Body of pancreas (tissue), 4 donors: ENCODE data around the gene KCNQ4.

Experiments
- CTCF ChIP-seq, 7 experiments: fragments of 450-650 bp in 4 of 7; fragments of 200-600 bp in 3 of 7; sonication (generic) in 3 of 7; IDR thresholded peaks; one replicate each; pipeline ENCODE4 v1.5.1; 2016 to 2019; ENCODE audit warnings: antibody characterized with exemption in 7 of 7
- POLR2A ChIP-seq, 3 donors: fragments of 450-650 bp; IDR thresholded peaks; one replicate each; pipeline ENCODE4 v1.6.1; 2016; ENCODE audit warnings: antibody characterized with exemption in 3 of 3, mild to moderate bottlenecking in 2 of 3

GRCh38 chr1:40831001-40831732 is 47.6 kb downstream of the KCNQ4 start:
- TF ChIP-seq CTCF (IDR thresholded peaks at IDR 0.05) (no peak), POLR2A (IDR thresholded peaks at IDR 0.05) (no peak)
